GM18511 (cell line): Measurements from ENCODE around the gene MTREX.

Source experiments
- ATAC-seq: cut with Tn5 transposase; IDR thresholded peaks from one replicate; pipeline ENCODE4 v1.9.1; 2021; ENCODE audit warnings: mild to moderate bottlenecking, moderate library complexity; ENCODE audit not compliant: unreplicated experiment

The MTREX gene

GRCh38 chr5:55324006-55324405 lies 16.2 kb downstream of the MTREX start:
- ATAC-seq = no peak

DNA sequence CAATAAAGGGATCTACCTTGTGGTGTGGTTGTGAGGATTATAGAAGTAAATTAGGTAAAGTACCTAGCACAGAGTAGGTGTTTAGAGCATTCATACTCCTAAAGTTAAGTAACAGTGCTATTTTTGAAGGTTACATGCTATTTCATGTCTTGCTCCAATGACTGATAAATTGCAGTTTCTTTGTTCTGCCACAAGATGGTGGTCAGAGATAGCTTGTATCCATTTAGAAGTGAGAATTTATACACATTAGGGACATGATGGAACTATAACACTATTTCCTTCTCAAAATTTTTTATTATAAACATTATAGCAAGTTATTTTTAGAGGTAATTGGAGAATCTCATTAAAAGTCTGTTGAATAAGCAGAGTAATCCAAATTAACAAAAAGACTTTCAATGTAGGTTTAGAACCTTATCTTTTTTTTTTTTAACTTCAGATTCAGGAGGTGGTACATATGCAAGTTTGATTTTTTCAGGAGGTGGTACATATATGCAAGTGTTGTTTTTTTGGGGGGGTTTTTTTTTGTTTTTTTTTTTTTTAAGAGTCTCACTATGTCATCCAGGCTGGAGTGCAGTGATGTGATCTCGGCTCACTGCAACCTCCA lies 17.1 kb downstream of the MTREX start:
- peak; percentile 56 for ATAC-seq

DNA sequence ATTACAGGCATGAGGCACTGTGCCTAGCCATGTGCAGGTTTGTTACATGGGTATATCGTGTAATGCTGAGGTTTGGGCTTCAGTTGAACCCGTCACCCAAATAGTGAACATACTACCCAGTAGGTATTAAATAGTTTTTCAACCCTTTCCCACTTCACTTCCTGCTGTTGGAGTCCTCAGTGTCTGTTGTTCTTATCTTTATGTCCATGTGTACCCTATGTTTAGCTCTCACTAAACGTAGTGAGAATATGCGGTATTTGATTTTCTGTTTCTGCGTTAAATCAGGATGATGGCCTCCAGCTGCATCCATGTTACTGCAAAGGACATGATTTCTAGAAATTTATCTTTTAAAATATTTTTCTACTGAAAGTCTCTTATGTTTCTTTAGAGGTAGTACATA lies 17.8 kb downstream of the MTREX start:
- ATAC-seq = no peak

DNA sequence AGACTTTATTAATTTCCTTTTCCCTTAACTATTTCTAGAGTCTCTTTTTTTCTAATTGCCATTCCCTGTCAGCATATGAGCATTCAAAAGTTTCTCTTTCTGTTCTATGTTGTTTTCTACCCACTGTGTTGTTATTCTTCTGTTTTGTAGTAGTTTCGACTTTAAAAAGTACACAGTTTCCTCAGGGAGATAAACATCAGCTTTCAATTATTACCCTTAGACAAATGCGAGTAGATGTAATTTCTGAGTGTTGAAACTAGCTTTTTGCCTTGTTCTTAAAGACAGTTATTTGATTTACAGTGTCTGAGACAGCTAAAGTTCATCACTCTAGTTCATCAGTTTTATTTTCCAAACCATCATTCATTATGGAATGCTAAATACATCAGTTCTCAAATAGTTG lies 19.5 kb downstream of the MTREX start:
- ATAC-seq = no peak

DNA sequence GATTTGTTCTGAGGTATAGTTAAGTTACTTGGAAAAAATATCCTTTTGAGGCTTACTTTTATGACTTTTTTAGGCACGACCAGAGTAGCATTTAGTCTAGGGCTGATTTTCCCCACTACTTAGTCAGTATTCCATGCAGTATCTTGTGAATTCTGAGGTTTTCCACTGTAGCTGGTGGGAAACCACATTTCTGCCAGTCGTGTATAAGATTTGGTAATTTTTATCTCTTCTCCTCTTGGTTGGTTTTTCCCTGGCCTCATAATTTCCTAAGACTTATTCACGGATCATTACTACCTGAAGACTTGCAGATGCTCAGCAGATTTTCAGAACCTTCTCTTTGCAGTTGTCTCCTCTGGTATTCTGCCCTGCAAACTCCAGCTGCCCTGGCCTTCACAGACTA lies 23.5 kb downstream of the MTREX start:
- no peak for ATAC-seq

DNA sequence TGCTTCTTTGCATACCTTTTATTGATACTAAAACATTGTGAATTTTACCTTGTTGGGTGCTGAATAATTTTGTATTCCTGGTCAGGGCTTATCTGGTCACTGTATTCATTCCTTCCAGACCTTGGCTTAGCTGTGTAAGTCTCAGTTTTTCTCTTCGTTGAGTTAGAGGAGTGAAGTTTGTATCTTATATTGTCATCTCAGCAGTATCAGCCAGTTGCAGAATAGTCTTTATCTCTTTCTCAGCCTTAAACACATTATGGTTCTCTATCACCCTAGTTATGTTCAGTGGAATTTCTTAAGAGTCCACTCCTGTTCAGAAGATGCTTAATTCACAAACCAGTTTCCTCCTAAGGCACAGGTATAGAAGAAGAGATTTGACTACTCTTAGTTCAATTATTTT lies 25.2 kb downstream of the MTREX start:
- ATAC-seq = no peak

- ATAC-seq = no peak
Measured at GRCh38 chr5:55333811-55334210, 26.0 kb downstream of the MTREX start.

- no peak for ATAC-seq
Measured at GRCh38 chr5:55338092-55338613, 30.4 kb downstream of the MTREX start.

- ATAC-seq = peak; percentile 71
Measured at GRCh38 chr5:55338810-55339243, 31.0 kb downstream of the MTREX start.

- no peak for ATAC-seq
Measured at GRCh38 chr5:55343107-55343506, 35.3 kb downstream of the MTREX start.

DNA sequence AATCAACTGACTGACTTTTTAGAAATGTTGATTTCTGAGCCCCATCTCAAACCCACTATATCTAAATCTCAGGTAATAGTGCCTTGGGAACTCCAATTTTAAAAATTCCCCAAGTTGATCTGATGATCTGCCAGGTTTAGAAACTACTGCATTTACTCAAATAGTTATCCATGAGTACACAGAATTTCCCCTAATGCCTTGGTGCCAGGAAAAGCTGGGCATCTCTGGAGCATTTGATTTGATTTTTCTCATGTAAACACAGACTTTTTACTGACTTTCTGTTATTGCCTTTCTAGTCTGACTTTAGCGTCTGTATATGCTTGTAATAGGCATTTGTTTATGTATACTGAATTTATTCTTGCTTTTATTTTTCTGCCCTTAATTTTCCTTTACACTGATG lies 35.8 kb downstream of the MTREX start:
- no peak for ATAC-seq

DNA sequence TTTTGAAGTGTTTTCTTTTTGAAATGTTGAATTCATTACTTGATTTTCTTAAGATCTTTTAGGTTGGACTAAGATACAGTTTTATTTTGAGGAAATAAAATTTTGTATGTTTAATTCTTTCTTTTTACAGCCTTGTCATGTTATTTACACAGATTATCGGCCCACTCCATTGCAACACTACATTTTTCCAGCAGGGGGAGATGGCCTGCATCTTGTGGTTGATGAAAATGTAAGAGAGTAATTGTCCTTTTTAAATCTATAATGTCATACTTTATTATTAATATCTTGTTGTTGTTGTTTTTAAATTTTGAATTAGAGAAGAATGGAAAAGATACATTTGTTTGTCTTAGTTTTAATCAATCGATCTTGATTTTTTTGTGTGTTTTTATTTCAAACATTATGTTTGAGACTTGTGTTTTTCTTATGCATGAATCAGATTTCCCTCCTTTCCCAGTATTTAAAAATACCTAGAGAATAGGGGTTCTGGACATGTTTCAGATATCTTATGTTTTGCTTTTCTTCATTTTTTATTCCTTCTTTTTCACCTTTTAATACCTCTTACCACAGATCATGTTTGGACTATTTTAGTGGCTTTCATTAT lies 36.7 kb downstream of the MTREX start:
- ATAC-seq = no peak

- no peak for ATAC-seq
Measured at GRCh38 chr5:55345327-55345726, 37.5 kb downstream of the MTREX start.

GRCh38 chr5:55347786-55348185 lies 40.0 kb downstream of the MTREX start:
- ATAC-seq = no peak

GRCh38 chr5:55350754-55351153 lies 43.0 kb downstream of the MTREX start:
- ATAC-seq = no peak

- ATAC-seq = no peak
Measured at GRCh38 chr5:55356896-55357295, 49.1 kb downstream of the MTREX start.

DNA sequence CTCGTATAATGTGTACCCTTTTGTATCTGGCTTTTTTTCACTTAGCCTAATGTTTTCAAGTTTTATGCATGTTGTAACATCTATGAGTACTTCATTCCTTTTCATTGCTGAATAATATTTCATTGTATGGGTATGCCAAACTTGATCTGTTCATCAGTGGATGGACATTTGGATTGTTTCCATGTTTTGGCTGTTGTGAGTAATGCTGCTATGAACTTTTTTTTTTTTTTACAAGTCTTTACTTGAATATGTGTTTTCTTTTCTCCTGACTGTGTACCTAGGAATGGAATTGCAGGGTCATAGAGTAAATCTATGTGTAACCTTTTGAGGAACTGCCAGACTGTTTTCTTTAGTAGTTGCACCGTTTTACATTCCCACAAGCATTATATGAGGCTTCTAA lies 52.4 kb downstream of the MTREX start:
- ATAC-seq = no peak

DNA sequence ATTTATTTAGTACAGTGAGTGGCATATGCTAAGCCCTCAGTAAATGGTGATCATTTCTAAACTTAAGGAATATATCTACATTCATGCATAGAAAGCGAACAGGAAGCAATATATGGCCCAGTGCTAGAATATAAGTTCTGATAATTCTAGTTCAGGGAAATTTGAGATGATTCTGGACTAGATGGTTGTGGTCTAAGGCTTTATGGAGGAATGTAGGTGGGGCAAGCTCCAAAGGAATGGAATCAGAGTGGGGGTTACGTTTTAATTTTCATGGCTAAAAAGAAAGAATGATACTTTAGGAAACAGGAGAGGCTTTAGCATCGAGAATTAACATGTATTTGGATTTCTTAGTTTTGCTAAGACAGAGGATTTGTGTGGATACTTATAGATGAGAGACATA lies 56.1 kb downstream of the MTREX start:
- no peak for ATAC-seq

- ATAC-seq = peak; percentile 98
Measured at GRCh38 chr5:55364537-55365055, 56.8 kb downstream of the MTREX start.

GRCh38 chr5:55370291-55370925 lies 62.6 kb downstream of the MTREX start:
- no peak for ATAC-seq

- ATAC-seq = no peak
Measured at GRCh38 chr5:55371145-55371544, 63.4 kb downstream of the MTREX start.
